GM18505 (cell line): ENCODE measurements around the gene PIK3CD.

ENCODE experiments used
- ATAC-seq: cut with Tn5 transposase; IDR thresholded peaks from one replicate; pipeline ENCODE4 v1.9.1; 2021; ENCODE audit not compliant: unreplicated experiment
- POLR2A ChIP-seq: IDR thresholded peaks from 4 replicates; pipeline ENCODE4 v1.6.1; 2011; ENCODE audit warnings: borderline replicate concordance; ENCODE audit not compliant: insufficient read depth, insufficient read length; ENCODE audit errors: extremely low read depth

Gene PIK3CD

DNA sequence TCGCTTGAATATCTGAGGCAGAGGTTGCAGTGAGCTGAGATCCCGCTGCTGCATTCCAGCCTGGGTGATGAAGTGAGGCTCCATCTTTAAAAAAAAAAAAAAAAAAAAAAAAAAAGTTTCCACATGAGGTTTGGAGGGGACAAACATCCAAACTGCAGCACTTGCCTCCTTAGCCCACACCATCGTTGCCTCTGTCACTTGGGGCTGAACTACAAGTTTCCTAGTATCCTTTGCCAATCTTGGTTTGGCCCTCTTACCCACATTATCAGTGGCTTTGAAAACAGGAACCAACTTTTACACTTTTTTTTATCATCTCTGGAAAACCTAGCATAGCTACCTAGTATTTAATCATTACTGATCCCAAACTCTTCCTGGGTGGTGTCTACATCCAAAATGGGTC is 113.0 kb downstream of the PIK3CD start:
- no peak for TF ChIP-seq POLR2A

DNA sequence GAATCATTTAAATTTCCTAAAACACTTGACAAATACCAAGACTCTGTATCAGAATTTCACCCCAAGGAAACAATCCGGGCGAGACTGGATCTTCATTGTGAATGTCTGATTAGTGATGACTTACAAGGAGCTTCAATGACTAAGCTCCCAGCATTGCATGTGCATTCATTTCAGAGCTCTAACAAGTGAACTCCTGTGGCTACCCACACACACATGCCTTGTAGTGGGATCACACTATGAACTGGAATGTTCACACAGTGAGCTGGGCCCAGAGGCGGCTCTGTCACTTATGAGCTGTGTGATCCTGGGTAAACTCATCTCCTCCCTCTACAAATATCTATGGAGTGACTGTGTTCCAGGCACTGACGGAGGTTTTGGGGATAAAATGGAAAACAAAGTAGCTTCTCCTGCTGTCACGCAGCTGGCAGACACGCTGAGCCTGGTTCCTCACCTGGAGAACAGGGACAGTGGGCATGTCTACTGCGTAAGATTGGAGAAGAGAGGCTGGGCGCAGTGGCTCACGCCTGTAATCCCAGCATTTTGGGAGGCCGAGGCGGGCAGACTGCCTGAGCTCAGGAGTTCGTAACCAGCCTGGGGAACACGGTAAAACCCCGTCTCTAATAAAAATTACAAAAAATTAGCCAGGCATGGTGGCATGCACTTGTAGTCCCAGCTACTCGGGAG is 115.4 kb downstream of the PIK3CD start:
- no peak for TF ChIP-seq POLR2A
- ATAC-seq: no peak

More for the DNA sequence above, 113.0 kb downstream of the PIK3CD start:
- ATAC-seq: no peak

- ATAC-seq: no peak
- TF ChIP-seq POLR2A: no peak
Observed at GRCh38 chr1:9767964-9768668, 116.6 kb downstream of the PIK3CD start.

DNA sequence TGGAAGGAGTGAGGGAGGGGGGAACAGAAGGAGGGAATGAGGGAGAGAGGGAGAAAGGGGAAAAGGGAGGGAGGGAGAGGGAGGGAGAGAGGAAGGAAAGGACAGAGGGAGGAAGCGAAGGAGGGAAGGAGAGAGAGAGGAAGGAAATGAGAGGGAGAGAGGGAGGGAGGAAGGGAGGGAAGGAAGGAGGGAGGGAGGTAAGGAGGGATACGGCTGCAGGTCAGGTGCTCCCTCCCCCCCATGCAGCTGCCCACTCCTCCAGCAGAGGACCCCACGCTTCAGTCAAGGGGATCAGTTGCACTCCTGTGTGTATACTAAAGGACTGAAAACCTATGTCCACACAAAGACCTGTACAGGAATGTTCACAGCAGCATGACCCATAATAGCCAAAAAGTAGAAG is 117.5 kb downstream of the PIK3CD start:
- ATAC-seq: no peak
- TF ChIP-seq POLR2A: no peak

DNA sequence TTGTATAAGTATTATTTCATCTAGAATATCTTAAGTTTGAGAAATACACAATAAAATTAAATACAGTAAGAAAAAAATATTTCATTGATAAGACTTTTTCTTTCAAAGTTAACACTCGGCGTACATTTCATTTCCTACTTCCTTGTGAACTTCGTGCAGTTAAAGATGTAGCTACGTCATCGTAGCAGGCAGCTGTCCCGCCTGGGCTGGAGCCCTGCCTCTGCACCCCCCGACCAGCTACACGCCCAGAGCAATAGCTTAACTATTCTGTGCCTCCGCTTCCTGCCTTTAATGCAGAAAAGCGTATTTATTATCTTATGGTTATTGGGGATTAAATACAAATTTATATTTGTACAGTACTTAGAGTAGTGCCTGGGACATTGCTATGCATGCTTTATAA is 118.8 kb downstream of the PIK3CD start:
- TF ChIP-seq POLR2A: no peak
- no peak for ATAC-seq

DNA sequence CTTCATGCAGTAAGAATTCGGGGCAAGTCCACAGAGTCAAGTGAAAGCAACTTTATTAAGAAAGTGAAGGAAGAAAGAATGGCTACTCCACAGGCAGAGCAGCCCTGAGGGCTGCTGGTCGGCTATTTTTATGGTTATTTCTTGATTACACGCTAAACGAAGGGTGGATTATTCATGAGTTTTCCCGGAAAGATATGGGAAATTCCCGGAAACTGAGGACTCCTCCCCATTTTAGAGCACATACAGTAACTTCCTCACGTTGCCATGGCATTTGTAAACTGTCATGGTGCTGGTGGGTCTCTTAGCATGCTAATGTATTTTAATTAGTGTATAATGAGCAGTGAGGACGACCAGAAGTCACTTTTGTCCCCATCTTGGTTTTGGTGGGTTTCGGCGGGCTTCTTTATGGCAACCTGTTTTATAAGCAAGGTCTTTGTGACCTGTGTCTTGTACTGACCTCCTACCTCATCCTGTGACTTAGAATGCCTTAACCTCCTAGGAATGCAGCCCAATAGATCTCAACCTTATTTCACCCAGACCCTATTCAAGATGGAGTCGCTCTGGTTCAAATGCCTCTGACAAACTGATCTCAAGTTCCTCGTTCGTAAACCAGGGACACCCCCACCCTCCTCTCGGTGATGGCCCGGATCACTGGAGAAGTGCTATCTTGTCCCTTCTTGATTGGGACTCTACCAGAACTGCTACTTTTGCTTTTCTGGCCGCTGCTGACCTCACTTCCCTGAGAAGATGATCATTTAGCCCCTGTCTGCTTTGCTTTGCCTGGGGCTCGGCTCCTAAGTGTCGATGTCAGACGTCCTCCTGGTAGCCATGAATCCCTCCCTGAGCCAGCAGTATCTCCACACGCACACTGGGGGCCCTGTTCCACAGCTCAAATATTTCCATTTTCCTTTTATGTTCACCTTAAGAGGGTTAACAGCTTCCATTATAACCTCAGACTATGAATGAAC is 123.5 kb downstream of the PIK3CD start:
- no peak for TF ChIP-seq POLR2A
- no peak for ATAC-seq

- ATAC-seq: no peak
- no peak for TF ChIP-seq POLR2A
Observed at GRCh38 chr1:9776685-9777084, 125.2 kb downstream of the PIK3CD start.
